PFSK-1 (cell line): Measurements from ENCODE around the gene INSIG1.

Experiments
- FOXP2 ChIP-seq: optimal IDR thresholded peaks from 2 replicates; pipeline ENCODE3; 2011; ENCODE audit warnings: borderline replicate concordance, control low read depth, inconsistent platforms; ENCODE audit not compliant: insufficient read depth; ENCODE audit errors: extremely low read length, extremely low read depth
- POLR2AphosphoS5 ChIP-seq: IDR thresholded peaks from 2 replicates; pipeline ENCODE4 v1.6.1; 2012; ENCODE audit warnings: low read depth, mild to moderate bottlenecking, control low read depth, low read length, moderate library complexity
- SIN3A ChIP-seq: IDR thresholded peaks from 2 replicates; pipeline ENCODE4 v1.6.1; 2012; ENCODE audit warnings: mild to moderate bottlenecking, low read length, moderate library complexity, borderline replicate concordance; ENCODE audit not compliant: insufficient read depth

DNA sequence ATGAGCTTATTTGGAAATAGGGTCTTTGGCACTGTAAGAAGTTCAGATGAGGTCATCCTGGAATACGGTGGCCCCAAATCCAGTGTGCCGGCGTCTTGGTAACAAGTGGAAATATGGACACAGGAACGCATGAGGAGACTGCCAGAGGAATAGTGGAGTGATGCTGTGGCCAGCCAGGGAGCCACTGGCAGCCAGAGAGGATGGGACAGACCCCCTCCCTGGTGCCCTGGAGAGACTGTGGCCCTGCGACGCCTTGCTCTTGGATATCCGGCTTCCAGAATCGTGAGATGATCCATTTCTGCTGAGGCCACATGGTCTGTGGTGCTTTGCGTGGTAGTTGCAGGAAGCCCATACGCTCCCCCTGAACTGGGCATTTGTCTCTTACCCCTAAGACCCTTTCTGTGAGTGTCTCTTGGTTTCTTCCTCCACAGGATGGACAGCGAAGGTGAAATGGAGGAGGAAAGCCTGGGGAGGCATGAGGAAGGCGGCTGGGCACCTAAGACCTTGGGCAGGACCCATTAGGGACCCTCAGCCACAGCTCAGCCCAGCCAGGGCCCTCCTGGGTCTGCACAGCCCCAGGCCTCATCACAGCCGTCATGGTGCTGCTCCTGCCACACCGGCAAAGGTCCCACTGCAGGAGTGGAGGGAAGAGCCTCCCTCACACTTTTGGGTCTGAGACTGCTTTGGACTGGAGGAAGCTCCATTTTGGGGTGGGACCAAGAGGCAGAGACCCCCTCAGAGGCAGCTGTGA lies 53.6 kb downstream of the INSIG1 start:
- no peak for TF ChIP-seq POLR2AphosphoS5
- no peak for TF ChIP-seq FOXP2
- no peak for TF ChIP-seq SIN3A
